Measurements from ENCODE around the gene ANXA1.
"Not testable (repeated sequence)": the region's sequence is repeated elsewhere in the genome, so short reads cannot be mapped to it uniquely, and the experiment has no call there.

The ANXA1 gene

GRCh38 chr9:73151653-73152542, at the start of gene ANXA1:
ANXA1 (plus strand) TSS chr9:73151865; CDS start chr9:73158536, 6,671 bp downstream.
- no peak for DNase-seq

DNA sequence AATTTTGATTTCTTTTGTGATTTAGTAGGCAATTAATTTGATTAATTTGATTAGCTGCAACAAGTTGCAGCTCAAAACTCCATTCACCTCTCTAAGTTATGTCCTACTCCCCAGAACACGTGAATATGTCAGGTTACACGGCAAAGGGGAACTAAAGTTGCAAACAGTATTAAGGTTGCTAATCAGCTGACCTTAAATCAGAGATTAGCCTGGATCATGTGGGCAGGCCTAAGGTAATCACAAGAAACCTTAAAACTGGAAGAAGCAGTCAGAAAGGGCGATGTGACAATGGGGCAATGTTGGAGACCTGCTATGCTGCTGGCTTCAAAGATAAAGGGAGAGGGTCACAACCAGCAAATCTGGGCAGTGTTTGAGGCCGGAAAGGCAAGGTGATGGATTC, 47.3 kb upstream of the ANXA1 start:
- no peak for DNase-seq

GRCh38 chr9:73104921-73105320, 46.7 kb upstream of the ANXA1 start:
- DNase-seq = no peak

GRCh38 chr9:73107489-73108069, 44.1 kb upstream of the ANXA1 start:
- DNase-seq = not testable (repeated sequence)

- no peak for DNase-seq
Measured at GRCh38 chr9:73114058-73114457, 37.6 kb upstream of the ANXA1 start.

DNA sequence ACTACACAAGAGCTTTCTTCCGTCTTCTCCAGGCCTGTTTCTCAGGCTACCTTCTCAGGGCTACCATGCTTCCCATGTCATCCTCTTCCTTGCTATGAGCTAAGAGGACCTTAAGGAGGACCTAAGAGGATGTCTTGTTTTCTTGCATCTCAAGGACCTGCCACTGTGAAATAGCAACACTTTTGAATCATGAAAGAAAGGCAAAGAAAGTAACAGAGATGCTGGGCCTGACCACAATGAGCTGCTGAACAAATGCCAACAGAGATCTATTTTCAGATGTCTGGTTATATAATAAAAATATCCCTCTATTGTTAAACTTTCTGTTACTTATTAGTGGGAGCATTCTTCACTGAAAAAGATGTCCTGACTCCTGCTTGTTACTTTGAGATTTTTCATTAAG, 36.7 kb upstream of the ANXA1 start:
- DNase-seq = no peak

GRCh38 chr9:73116031-73116430, 35.6 kb upstream of the ANXA1 start:
- no peak for DNase-seq

- no peak for DNase-seq
Measured at GRCh38 chr9:73116880-73117279, 34.8 kb upstream of the ANXA1 start.

- DNase-seq = no peak
Measured at GRCh38 chr9:73118286-73118685, 33.4 kb upstream of the ANXA1 start.

GRCh38 chr9:73118898-73119554, 32.6 kb upstream of the ANXA1 start:
- no peak for DNase-seq

DNA sequence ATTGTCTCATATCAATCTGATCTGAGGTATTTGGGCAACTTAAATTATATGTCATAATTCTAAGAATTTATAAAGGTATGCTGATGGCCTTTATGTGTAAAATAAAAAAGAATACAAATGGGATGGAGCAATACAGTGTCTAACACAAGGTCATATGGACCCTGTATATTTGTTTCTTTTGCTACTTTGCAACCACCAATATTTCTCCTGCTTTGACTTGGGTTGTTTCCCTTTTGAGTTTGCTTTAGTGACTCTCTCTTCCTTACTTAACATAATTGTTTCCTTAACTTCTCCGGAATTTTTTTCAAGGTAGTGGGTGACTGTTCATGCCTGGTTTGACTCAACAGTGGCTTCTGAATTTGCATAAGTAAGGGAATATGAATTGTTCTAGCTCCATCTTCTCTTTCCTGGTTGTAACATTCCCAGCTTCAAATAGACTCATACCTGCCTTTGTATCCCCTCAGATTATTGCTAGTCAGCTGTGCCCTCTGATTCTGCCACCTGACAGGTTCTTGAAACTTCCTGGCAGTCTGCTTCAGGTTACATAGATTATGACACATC, 30.2 kb upstream of the ANXA1 start:
- no peak for DNase-seq

DNA sequence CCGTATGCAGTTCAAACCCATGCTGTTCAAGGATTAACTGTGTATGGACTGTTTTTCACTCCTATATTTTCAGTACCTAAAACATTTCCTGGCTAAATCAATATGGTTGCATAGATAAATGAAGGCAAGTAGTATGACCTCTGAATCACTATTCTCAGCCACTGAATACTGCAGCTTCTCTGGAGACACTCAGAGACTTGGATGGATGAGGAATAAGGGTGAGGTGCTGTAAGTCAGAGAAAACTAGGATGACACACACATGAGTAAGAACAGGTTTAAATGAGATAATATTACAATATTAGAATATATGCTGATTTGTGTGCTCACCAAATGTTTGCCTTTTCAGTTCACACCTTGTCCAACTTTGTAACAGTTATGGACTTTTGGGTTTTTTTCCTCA, 26.0 kb upstream of the ANXA1 start:
- no peak for DNase-seq

GRCh38 chr9:73129941-73130685, 21.6 kb upstream of the ANXA1 start:
- DNase-seq = no peak

DNA sequence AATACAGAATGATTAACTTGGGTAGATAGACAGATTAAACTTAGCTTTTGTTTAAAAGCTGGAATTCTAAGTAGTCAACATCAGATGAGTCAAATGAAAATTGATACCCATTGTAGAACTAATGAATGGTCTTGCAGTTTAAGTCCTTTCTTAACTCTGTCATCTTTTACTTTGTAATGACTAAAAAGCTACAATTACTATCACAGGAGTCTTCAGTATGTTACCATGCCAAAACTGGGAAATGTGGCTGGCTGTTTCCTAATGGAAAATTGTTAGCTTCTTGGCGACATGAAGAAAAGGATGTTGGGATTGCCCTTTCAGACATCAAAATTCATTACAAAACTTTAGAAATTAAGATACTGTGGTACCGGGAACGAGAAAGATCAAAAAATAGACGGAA, 20.2 kb upstream of the ANXA1 start:
- DNase-seq = no peak

GRCh38 chr9:73132034-73132776, 19.5 kb upstream of the ANXA1 start:
- no peak for DNase-seq

DNA sequence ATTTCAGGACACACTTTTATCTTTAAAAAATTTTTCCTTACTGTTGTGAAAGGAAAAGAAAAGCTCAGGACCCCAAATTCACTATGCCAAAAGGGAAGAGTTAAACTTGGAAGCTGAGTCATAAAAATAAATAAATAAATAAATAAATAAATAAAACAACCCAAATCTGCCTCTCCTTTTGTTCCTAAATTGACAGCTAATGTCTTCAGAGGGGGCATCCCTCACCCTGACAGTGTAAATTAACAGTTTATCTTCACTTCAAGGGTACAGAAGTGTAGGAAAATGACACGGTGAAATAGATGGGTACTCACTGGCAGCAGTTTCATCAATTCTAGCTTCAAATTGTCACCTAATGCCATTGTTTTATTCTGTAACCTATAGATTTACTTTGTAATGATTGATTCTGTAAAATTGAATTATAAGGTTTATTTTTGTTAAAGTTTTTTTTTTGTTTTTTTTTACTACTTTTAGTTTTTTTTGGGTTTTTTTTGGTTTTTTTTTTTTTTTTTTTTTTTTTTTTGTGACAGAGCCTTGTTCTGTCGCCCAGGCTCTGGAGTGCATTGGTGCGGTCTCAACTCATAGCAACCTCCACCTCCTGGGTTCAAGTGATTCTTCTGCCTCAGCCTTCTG, 18.5 kb upstream of the ANXA1 start:
- DNase-seq = no peak

DNA sequence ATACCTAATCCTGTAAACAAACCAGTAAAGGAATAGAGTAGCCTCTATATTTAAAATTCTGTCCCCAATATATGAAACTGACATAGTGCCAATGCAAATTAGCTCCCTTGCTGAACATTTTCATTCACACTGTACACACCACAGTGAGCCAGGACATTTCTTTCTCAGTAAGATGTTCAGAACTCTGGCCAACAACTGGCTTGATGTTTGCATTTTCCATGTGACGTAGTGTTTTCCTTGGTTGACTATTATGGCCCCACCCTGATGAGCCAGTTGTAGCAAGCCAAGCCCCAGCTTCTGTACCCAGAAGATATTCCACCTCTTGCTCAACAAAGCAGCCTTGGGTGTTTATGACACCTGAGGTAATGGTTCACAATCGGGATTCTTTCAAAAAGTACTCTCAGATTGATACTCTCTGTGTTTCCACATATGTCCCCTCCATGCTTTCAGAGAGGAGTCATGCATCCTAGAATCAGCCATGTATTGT, 17.7 kb upstream of the ANXA1 start:
- no peak for DNase-seq

- DNase-seq = no peak
Measured at GRCh38 chr9:73135394-73135793, 16.3 kb upstream of the ANXA1 start.

- DNase-seq = no peak
Measured at GRCh38 chr9:73137286-73137899, 14.3 kb upstream of the ANXA1 start.

DNA sequence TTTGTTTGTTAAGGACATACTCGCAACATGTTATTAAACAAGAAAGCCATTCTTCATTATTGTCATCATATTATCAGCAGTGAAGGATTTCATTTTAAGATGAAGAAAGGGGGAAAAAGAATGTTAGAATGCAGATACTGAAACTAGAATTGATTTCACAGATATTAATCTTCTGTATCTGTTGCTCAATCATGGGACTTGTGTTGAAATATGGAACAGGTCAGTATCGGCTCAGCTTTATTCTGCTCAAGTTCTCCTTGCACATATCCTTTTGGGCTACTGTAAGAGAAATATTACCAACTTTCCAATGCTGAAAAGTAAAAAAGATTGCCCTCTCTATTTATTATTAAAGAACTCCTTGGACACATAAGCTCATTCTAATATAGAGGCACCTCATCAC, 13.8 kb upstream of the ANXA1 start:
- DNase-seq = no peak

DNA sequence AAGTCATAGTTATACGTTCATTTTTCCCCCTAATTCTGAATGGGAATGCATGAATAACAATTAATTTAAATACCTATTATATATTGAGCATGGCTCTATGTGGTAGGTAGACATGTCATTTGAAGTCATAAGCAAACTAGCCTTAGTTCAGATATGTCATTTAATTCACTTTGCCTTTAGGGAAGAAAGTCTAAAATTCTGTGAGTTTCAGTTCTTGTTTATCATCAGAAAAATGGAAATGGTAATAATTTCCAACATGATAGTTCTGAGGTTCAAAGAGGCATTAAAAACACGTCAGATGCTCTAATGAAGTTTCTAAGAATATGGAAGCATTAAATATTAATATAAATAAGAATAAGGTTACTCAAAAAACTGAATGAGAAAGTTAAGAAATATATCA, 13.1 kb upstream of the ANXA1 start:
- no peak for DNase-seq
